ENCODE data around the gene PDK4.

The PDK4 gene

DNA sequence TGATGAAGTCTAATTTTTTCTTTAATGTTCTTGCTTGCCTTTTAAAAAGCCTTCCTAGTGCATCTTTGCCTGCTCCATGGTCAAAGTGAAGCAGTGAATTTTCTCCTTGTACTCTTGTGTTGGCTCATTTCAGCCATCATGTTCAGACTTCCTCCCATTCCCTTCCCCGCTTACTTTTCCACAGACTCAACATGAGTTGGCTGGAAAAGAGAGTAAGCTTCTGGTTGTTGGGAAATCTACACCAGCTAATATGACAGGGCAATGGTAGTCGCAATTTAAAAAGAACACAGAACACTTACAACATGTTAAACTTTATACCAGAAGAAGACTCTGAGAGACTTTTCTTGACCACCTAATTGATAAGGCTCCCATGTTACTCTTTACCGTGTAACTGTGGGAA lies 24.3 kb upstream of the PDK4 start:
- no peak for DNase-seq (ENCODE audit: extremely low spot score)
- TF ChIP-seq, protein P1, sequence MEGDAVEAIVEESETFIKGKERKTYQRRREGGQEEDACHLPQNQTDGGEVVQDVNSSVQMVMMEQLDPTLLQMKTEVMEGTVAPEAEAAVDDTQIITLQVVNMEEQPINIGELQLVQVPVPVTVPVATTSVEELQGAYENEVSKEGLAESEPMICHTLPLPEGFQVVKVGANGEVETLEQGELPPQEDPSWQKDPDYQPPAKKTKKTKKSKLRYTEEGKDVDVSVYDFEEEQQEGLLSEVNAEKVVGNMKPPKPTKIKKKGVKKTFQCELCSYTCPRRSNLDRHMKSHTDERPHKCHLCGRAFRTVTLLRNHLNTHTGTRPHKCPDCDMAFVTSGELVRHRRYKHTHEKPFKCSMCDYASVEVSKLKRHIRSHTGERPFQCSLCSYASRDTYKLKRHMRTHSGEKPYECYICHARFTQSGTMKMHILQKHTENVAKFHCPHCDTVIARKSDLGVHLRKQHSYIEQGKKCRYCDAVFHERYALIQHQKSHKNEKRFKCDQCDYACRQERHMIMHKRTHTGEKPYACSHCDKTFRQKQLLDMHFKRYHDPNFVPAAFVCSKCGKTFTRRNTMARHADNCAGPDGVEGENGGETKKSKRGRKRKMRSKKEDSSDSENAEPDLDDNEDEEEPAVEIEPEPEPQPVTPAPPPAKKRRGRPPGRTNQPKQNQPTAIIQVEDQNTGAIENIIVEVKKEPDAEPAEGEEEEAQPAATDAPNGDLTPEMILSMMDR (IDR thresholded peaks at IDR 0.05; ENCODE audit: control extremely low read depth, extremely low read depth, low read depth, missing control alignments) = no peak
- ChIA-PET CTCF (interaction anchor here (1.3 kb wide), 1 partner anchor 12 kb away, joined by 3 read pairs; no protein-coding TSS in a partner anchor), POLR2A (no interaction called here)

DNA sequence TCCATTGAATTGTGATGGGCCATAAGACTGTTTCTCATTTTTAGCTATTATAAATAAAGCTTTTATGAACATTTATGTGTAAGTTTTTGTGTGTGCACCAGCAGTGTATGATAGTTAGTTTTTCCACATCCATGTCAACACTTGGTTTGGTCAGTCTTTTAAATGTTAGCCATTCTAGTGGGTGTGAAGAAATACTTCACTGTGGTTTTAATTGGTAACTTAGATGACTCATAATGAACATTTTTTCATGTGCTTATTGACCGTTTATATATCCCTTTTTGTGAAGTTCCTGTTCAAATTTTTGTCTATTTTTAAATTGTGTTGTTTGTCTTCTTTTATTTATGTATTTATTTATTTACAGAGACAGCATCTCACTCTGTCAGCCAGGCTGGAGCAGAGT lies 23.6 kb upstream of the PDK4 start:
- no peak for DNase-seq (ENCODE audit: extremely low spot score)
- POLR2A ChIA-PET = no interaction called here
- TF ChIP-seq, protein P1 (IDR thresholded peaks at IDR 0.05; ENCODE audit: control extremely low read depth, extremely low read depth, low read depth, missing control alignments) = no peak
- CTCF ChIA-PET = interaction anchor here (1.3 kb wide), 1 partner anchor 12 kb away, joined by 3 read pairs; no protein-coding TSS in a partner anchor

DNA sequence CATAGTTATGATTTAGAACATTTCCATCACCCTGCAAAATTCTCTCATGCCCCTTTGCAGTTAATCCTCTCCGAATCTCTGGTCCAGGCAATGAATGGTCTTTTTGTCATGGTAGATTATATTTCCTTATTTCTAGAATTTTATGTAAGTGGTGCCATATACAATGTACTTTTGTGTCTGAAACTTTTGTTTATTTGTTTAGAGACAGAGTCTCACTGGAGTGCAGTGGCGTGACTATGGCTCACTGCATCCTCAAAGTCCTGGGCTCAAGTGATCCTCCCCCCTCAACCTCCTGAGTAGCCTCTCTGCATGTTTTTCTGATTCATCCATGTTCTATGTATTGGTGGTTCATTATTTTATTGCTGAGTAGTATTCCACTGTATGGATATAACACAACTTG lies 23.2 kb upstream of the PDK4 start:
- ChIA-PET POLR2A (no interaction called here), CTCF (interaction anchor here (1.3 to 1.4 kb wide), 2 partner anchors 11 to 22 kb away, joined by 3 to 5 read pairs; partner anchors contain the start of gene PDK4)
- TF ChIP-seq, protein P1 (IDR thresholded peaks at IDR 0.05; ENCODE audit: control extremely low read depth, extremely low read depth, low read depth, missing control alignments) = no peak
- DNase-seq (ENCODE audit: extremely low spot score) = no peak

DNA sequence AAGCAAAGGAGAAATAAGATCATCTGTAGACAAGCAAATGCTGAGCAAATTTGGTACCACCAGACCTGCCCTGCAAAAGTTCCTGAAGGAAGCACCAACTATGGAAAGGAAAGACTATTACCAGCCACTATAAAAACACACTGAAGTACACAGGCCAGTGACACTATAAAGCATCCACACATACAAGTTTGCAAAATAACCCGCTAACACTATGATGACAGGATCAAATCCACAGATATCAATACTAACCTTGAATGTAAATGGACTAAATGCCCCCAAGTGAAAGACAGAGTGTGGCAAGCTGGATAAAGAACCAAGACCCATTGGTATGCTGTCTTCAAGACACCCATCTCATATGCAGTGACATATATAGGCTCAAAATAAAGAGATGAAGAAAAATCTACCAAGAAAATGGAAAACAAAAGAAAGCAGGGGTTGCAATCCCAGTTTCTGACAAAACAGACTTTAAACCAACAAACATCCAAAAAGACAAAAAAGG lies 18.2 kb upstream of the PDK4 start:
- ChIA-PET POLR2A (no interaction called here), CTCF (no interaction called here)
- DNase-seq (ENCODE audit: extremely low spot score) = no peak
- TF ChIP-seq, protein P1 (IDR thresholded peaks at IDR 0.05; ENCODE audit: control extremely low read depth, extremely low read depth, low read depth, missing control alignments) = no peak

DNA sequence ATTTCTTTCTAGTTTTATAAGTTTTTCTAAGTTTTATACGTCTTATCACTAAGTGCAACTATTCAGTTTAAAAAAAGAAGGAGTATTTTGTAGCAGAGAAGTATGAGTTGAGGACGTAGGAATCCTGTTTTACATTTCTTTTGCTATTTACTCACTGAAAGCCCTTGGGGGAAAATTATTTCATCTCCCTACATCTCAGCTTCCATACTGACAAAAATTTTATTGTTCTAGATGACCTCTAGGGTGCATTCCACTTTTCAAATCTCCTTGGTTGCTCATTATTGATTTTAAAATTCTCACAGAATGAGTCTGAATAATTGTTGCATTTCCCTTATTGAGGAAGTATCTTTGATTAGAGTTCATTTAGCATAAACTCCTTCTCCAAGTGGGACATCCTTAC lies 14.9 kb upstream of the PDK4 start:
- TF ChIP-seq, protein P1 (IDR thresholded peaks at IDR 0.05; ENCODE audit: control extremely low read depth, extremely low read depth, low read depth, missing control alignments) = no peak

DNA sequence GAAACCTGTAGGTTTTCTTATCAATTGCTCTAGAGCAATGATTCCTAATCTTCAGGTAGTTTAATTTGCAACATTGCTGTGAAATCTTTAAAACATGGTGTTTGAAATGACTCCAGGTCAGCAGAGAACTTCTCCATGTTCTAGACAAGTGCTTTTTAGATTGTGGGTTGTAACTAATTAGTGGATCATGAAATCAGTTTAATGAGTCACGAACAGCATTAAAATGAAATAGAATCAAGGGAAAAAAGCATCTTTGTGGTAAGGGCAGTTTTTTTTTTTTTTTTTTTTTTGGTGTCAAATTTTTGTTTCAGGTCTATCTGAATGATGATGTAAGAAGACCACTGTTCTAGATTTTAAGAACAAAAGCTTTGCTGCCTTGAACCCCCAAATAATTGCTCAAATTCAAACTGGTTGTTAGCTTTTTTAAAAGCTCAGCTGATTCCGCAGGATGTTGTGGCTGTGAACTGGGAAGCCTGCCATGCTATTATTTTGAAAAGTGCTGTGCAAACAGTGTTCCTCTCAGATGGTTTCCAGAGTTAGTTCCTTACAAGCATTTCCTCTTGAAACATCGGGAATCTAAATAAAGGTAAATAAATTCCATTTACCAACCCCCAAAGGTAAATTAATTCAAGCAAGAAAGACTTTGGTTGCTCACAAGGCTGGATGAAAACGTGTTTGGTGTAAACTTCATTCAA lies 13.1 kb upstream of the PDK4 start:
- CTCF ChIA-PET = interaction anchor here (1.3 to 2.5 kb wide), 4 partner anchors 16 to 97 kb away, joined by 4 to 9 read pairs (median 5); no protein-coding TSS in a partner anchor
- DNase-seq (ENCODE audit: extremely low spot score) = no peak
- TF ChIP-seq, protein P1 (IDR thresholded peaks at IDR 0.05; ENCODE audit: control extremely low read depth, extremely low read depth, low read depth, missing control alignments) = no peak
- POLR2A ChIA-PET = no interaction called here

More for the DNA sequence above, 14.9 kb upstream of the PDK4 start:
- CTCF ChIA-PET = interaction anchor here (2.5 kb wide), 1 partner anchor 72 kb away, joined by 6 read pairs; no protein-coding TSS in a partner anchor
- DNase-seq (ENCODE audit: extremely low spot score) = no peak
- POLR2A ChIA-PET = no interaction called here

Data from GM10248 (cell line).